Thymus (tissue), 11 donors: ENCODE measurements around the gene CCDC32. TPM values are rescaled to one million over a fixed set of nuclear protein-coding genes. Genes with fewer than 3 reads are reported as not detected.

Experiments
- DNase-seq, 9 donors: peaks; one replicate each; pipeline ENCODE4 v3.0.0-alpha.2; 2013; ENCODE audit warnings: low spot score in 9 of 9, low read depth in 6 of 9, missing footprints in 1 of 9
- H3K27ac ChIP-seq, 2 donors: one replicate each; pipeline ENCODE4 v1.5.1; 2013; ENCODE audit warnings: control low read depth in 1 of 2, low read depth in 1 of 2, low read length in 1 of 2, mild to moderate bottlenecking in 1 of 2, moderate library complexity in 1 of 2
- H3K27me3 ChIP-seq, 2 donors: one replicate each; pipeline ENCODE4 v1.5.1; 2013; ENCODE audit warnings: low read length in 1 of 2; ENCODE audit not compliant: control insufficient read depth in 2 of 2, insufficient read depth in 1 of 2
- H3K36me3 ChIP-seq, 2 donors: one replicate each; pipeline ENCODE4 v1.5.1; 2013; ENCODE audit warnings: low read length in 1 of 2, mild to moderate bottlenecking in 1 of 2, moderate library complexity in 1 of 2; ENCODE audit not compliant: control insufficient read depth in 2 of 2, insufficient read depth in 2 of 2
- H3K4me1 ChIP-seq, 2 donors: one replicate each; pipeline ENCODE4 v1.5.1; 2013; ENCODE audit warnings: low read length in 2 of 2; ENCODE audit not compliant: control insufficient read depth in 2 of 2, insufficient read depth in 2 of 2
- H3K4me3 ChIP-seq, 2 donors: one replicate each; pipeline ENCODE4 v1.5.1; 2013; ENCODE audit warnings: low read length in 2 of 2, control low read depth in 1 of 2, mild to moderate bottlenecking in 1 of 2
- H3K9me3 ChIP-seq, 2 donors: one replicate each; pipeline ENCODE4 v1.5.1; 2013; ENCODE audit warnings: low read length in 1 of 2, mild to moderate bottlenecking in 1 of 2; ENCODE audit not compliant: control insufficient read depth in 2 of 2, insufficient read depth in 1 of 2
- WGBS: extraction: QIAGEN DNeasy Blood & Tissue Kit; methylation state at CpG from one replicate; pipeline ENCODE4 v1.1.7; 2013; 5-methylcytosine and 5-hydroxymethylcytosine counted together
- polyA plus RNA-seq: library from polyadenylated mRNA; stranded (reverse); fragments of 200-250 nt; gene quantifications from one replicate; pipeline ENCODE4 v1.2.3, GENCODE V29; 2013
- total RNA-seq: library from RNA; stranded (reverse); fragments of 120-200 nt; gene quantifications from one replicate; pipeline ENCODE4 v1.2.4, GENCODE V29; 2013
- donor health status: healthy.

Gene CCDC32
- total and polyA plus RNA-seq, 2 donors, result 21.2 to 39.2 TPM

GRCh38 chr15:40538976-40539375 is 25.9 kb downstream of the CCDC32 start:
- no peak overlapping the region for H3K4me3 ChIP-seq
- 97% methylated on average over 6 of the region's 6 CpGs for WGBS
- no peak for DNase-seq
- no peaks in the 10 kb centered on the region for H3K4me1 ChIP-seq
- no peaks in the 10 kb centered on the region for H3K27me3 ChIP-seq
- H3K9me3 ChIP-seq, result no peaks in the 10 kb centered on the region
- peaks cover 0 to 3% of the 10 kb centered on the region in 2 donors for H3K36me3 ChIP-seq
- H3K27ac ChIP-seq, result no peak overlapping the region

GRCh38 chr15:40536501-40536900 is 28.3 kb downstream of the CCDC32 start:
- H3K36me3 ChIP-seq, result peaks cover 0 to 3% of the 10 kb centered on the region in 2 donors
- H3K27me3 ChIP-seq, result no peaks in the 10 kb centered on the region
- 94% methylated on average over 5 of the region's 5 CpGs for WGBS
- no peak for DNase-seq
- no peaks in the 10 kb centered on the region for H3K4me1 ChIP-seq
- H3K27ac ChIP-seq, result no peak overlapping the region
- H3K4me3 ChIP-seq, result no peak overlapping the region
- H3K9me3 ChIP-seq, result no peaks in the 10 kb centered on the region

- H3K36me3 ChIP-seq, result peaks cover 0 to 3% of the 10 kb centered on the region in 2 donors
- no peak overlapping the region for H3K4me3 ChIP-seq
- no peaks in the 10 kb centered on the region for H3K27me3 ChIP-seq
- H3K27ac ChIP-seq, result no peak overlapping the region
- 90% methylated on average over 5 of the region's 5 CpGs for WGBS
- H3K4me1 ChIP-seq, result no peaks in the 10 kb centered on the region
- H3K9me3 ChIP-seq, result no peaks in the 10 kb centered on the region
- no peak for DNase-seq
These were observed 30.5 kb downstream of the CCDC32 start for GRCh38 chr15:40534371-40534770.

- H3K27me3 ChIP-seq, result no peaks in the 10 kb centered on the region
- no peak overlapping the region for H3K27ac ChIP-seq
- H3K4me3 ChIP-seq, result no peak overlapping the region
- H3K4me1 ChIP-seq, result no peaks in the 10 kb centered on the region
- no peaks in the 10 kb centered on the region for H3K9me3 ChIP-seq
- no peak for DNase-seq
- 98% methylated on average over 4 of the region's 4 CpGs for WGBS
- peaks cover 0 to 3% of the 10 kb centered on the region in 2 donors for H3K36me3 ChIP-seq
These were observed 31.0 kb downstream of the CCDC32 start for GRCh38 chr15:40533763-40534364.

GRCh38 chr15:40528801-40529200 is 36.0 kb downstream of the CCDC32 start:
- no peaks in the 10 kb centered on the region for H3K36me3 ChIP-seq
- DNase-seq, result no peak
- H3K27ac ChIP-seq, result no peak overlapping the region
- no peaks in the 10 kb centered on the region for H3K4me1 ChIP-seq
- WGBS, result 99% methylated on average over 6 of the region's 6 CpGs
- no peaks in the 10 kb centered on the region for H3K27me3 ChIP-seq
- H3K4me3 ChIP-seq, result no peak overlapping the region
- H3K9me3 ChIP-seq, result no peaks in the 10 kb centered on the region

- H3K36me3 ChIP-seq, result no peaks in the 10 kb centered on the region
- 94% methylated on average over 3 of the region's 3 CpGs for WGBS
These were observed 39.0 kb downstream of the CCDC32 start for GRCh38 chr15:40525855-40526254.

GRCh38 chr15:40523611-40524010 is 41.2 kb downstream of the CCDC32 start:
- no peak overlapping the region for H3K27ac ChIP-seq
- H3K27me3 ChIP-seq, result no peaks in the 10 kb centered on the region
- no peaks in the 10 kb centered on the region for H3K4me1 ChIP-seq
- no peaks in the 10 kb centered on the region for H3K9me3 ChIP-seq
- no peak overlapping the region for H3K4me3 ChIP-seq
- H3K36me3 ChIP-seq, result no peaks in the 10 kb centered on the region
- no peak for DNase-seq

More at GRCh38 chr15:40525855-40526254, 39.0 kb downstream of the CCDC32 start:
- Histone ChIP-seq H3K27ac (no peak overlapping the region), H3K27me3 (no peaks in the 10 kb centered on the region), H3K9me3 (no peaks in the 10 kb centered on the region), H3K4me3 (no peak overlapping the region), H3K4me1 (no peaks in the 10 kb centered on the region)
- no peak for DNase-seq

GRCh38 chr15:40516322-40516721 is 48.5 kb downstream of the CCDC32 start:
- over 99% methylated on average over 2 of the region's 2 CpGs for WGBS
- DNase-seq, result no peak
- H3K4me1 ChIP-seq, result peaks cover 5 to 9% of the 10 kb centered on the region in 2 donors
- no peak overlapping the region for H3K4me3 ChIP-seq
- H3K9me3 ChIP-seq, result no peaks in the 10 kb centered on the region
- no peaks in the 10 kb centered on the region for H3K36me3 ChIP-seq
- H3K27ac ChIP-seq, result no peak overlapping the region
- peaks cover 22 to 42% of the 10 kb centered on the region in 2 donors for H3K27me3 ChIP-seq

- Histone ChIP-seq H3K36me3 (no peaks in the 10 kb centered on the region), H3K4me1 (peaks cover 7 to 13% of the 10 kb centered on the region in 2 donors), H3K27ac (no peak overlapping the region), H3K4me3 (no peak overlapping the region), H3K27me3 (peaks cover 35 to 67% of the 10 kb centered on the region in 2 donors), H3K9me3 (no peaks in the 10 kb centered on the region)
- DNase-seq, result no peak
- 93% methylated on average over 5 of the region's 5 CpGs for WGBS
These were observed 51.2 kb downstream of the CCDC32 start for GRCh38 chr15:40513609-40514008.
